ENCODE results near the gene SRP14.

SRP14 gene

GRCh38 chr15:40065166-40065565, 26.2 kb upstream of the SRP14 start:
- DNase-seq (ENCODE audit: low spot score) = no peak
- in situ Hi-C loops (cut with MboI; ENCODE audit: low pct_unique_long_range_greater_than_20kb, low sequenced_read_pairs, unreplicated experiment) = no loop called here

GRCh38 chr15:40064231-40064894, 25.4 kb upstream of the SRP14 start:
- no peak for TF ChIP-seq CTCF (IDR thresholded peaks at IDR 0.05; ENCODE audit: extremely low read depth, insufficient read depth, missing control alignments)
- peak; percentile 67 for DNase-seq (ENCODE audit: low spot score)
- in situ Hi-C loops (cut with MboI; ENCODE audit: low pct_unique_long_range_greater_than_20kb, low sequenced_read_pairs, unreplicated experiment) = no loop called here

More at GRCh38 chr15:40065166-40065565, 26.2 kb upstream of the SRP14 start:
- no peak for TF ChIP-seq CTCF (IDR thresholded peaks at IDR 0.05; ENCODE audit: extremely low read depth, insufficient read depth, missing control alignments)

GRCh38 chr15:40063563-40064011, 24.6 kb upstream of the SRP14 start:
- in situ Hi-C loops (cut with MboI; ENCODE audit: low pct_unique_long_range_greater_than_20kb, low sequenced_read_pairs, unreplicated experiment) = no loop called here
- DNase-seq (ENCODE audit: low spot score) = no peak
- TF ChIP-seq CTCF (IDR thresholded peaks at IDR 0.05; ENCODE audit: extremely low read depth, insufficient read depth, missing control alignments) = no peak

- no peak for DNase-seq (ENCODE audit: low spot score)
- in situ Hi-C loops (cut with MboI; ENCODE audit: low pct_unique_long_range_greater_than_20kb, low sequenced_read_pairs, unreplicated experiment) = no loop called here
- TF ChIP-seq CTCF (IDR thresholded peaks at IDR 0.05; ENCODE audit: extremely low read depth, insufficient read depth, missing control alignments) = no peak
Measured at GRCh38 chr15:40062816-40063562, 24.0 kb upstream of the SRP14 start.

- TF ChIP-seq CTCF (IDR thresholded peaks at IDR 0.05; ENCODE audit: extremely low read depth, insufficient read depth, missing control alignments) = no peak
- DNase-seq (ENCODE audit: low spot score) = peak; percentile 67
- in situ Hi-C loops (cut with MboI; ENCODE audit: low pct_unique_long_range_greater_than_20kb, low sequenced_read_pairs, unreplicated experiment) = no loop called here
Measured at GRCh38 chr15:40061212-40061901, 22.4 kb upstream of the SRP14 start.

- in situ Hi-C loops (cut with MboI; ENCODE audit: low pct_unique_long_range_greater_than_20kb, low sequenced_read_pairs, unreplicated experiment) = no loop called here
- no peak for DNase-seq (ENCODE audit: low spot score)
- TF ChIP-seq CTCF (IDR thresholded peaks at IDR 0.05; ENCODE audit: extremely low read depth, insufficient read depth, missing control alignments) = no peak
Measured at GRCh38 chr15:40060236-40060961, 21.4 kb upstream of the SRP14 start.

All from GM13977 (cell line).